HEK293 (cell line): ENCODE data around the gene EDEM2.
A peak's percentile ranks its signal among the peaks of the same experiment; 100 is the strongest.

Experiments
- GLIS1 ChIP-seq: fragments of 450-650 bp; formaldehyde crosslinking; IDR thresholded peaks from 2 replicates; pipeline ENCODE4 v1.5.1; 2016; ENCODE audit warnings: missing biosample characterization, missing genetic modification characterization
- PBX3 ChIP-seq: sonication (generic); formaldehyde crosslinking; IDR thresholded peaks from 2 replicates; pipeline ENCODE4 v1.8.1; 2022; ENCODE audit warnings: mild to moderate bottlenecking, moderate library complexity, missing genetic modification reagents
- YY1 ChIP-seq: fragments of 450-650 bp; formaldehyde crosslinking; IDR thresholded peaks from 2 replicates; pipeline ENCODE4 v1.5.1; 2018; ENCODE audit warnings: missing biosample characterization, missing genetic modification characterization
- ZBTB17 ChIP-seq: fragments of 450-650 bp; formaldehyde crosslinking; IDR thresholded peaks from 2 replicates; pipeline ENCODE4 v1.5.1; 2016; ENCODE audit warnings: missing biosample characterization, missing genetic modification characterization
- ZBTB7A ChIP-seq: fragments of 450-650 bp; formaldehyde crosslinking; IDR thresholded peaks from 2 replicates; pipeline ENCODE4 v1.5.1; 2016; ENCODE audit warnings: low read depth, missing biosample characterization, missing genetic modification characterization
- ZNF214 ChIP-seq: fragments of 450-650 bp; formaldehyde crosslinking; IDR thresholded peaks from 2 replicates; pipeline ENCODE4 v1.5.1; 2017; ENCODE audit warnings: missing biosample characterization, mild to moderate bottlenecking, missing genetic modification characterization, borderline replicate concordance
- ZNF239 ChIP-seq: fragments of 450-650 bp; formaldehyde crosslinking; IDR thresholded peaks from 2 replicates; pipeline ENCODE4 v1.5.1; 2016; ENCODE audit warnings: missing biosample characterization, missing genetic modification characterization
- ZNF398 ChIP-seq: fragments of 450-650 bp; formaldehyde crosslinking; IDR thresholded peaks from 2 replicates; pipeline ENCODE4 v1.5.1; 2017; ENCODE audit warnings: missing biosample characterization, missing genetic modification characterization
- ZNF677 ChIP-seq: fragments of 450-650 bp; IDR thresholded peaks from 2 replicates; pipeline ENCODE4 v1.5.0; 2018; ENCODE audit warnings: missing biosample characterization, mild to moderate bottlenecking, missing genetic modification characterization, moderate library complexity
- TF ChIP-seq, protein P1 (sequence below): fragments of 450-650 bp; formaldehyde crosslinking; IDR thresholded peaks from 2 replicates; pipeline ENCODE4 v1.5.1; 2016; ENCODE audit warnings: missing biosample characterization, missing genetic modification characterization
- TF ChIP-seq, protein P2 (sequence below): fragments of 450-650 bp; formaldehyde crosslinking; IDR thresholded peaks from 2 replicates; pipeline ENCODE4 v1.5.1; 2016; ENCODE audit warnings: missing biosample characterization, missing genetic modification characterization
- TF ChIP-seq, protein P3 (sequence below): fragments of 450-650 bp; formaldehyde crosslinking; IDR thresholded peaks from 2 replicates; pipeline ENCODE4 v1.5.1; 2017; ENCODE audit warnings: missing biosample characterization, mild to moderate bottlenecking, missing genetic modification characterization, moderate library complexity

DNA sequence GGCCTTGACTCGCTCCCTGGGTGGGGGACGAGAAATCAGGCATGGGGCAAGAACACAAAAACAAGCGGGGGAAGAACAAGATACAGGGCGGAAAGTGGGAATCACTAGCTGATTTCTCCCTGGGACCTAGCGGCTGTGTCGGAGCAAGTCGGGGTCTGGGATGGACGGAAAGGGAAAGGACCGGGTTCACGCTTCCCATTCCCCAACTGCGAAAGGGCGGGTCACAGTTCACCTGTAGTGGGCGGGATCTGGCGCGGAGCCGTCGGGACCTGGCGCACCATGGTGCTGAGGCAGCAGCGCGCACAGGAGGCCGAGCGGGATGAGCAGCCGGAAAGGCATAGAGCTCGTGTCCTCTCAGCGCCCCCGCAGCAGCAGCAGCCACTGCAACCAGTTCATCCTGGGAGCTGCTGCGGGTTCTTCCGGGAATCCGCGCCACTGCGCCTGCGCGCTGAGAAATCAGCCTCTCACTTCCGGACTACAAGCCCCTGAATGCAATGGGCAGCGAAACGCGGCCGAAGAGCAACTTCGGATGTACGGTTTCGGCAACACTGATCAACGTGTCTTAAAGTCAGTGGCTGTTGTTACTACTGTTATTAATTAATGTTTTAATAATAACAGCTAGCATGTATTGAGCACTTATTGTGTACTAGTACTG, at the start of gene EDEM2:
- TF ChIP-seq ZNF677: no peak
- TF ChIP-seq ZBTB7A (tag by site-specific recombination): 0 out of 2 replicates have a peak, but pooled peaks have one; percentile 28
- TF ChIP-seq, protein P1, sequence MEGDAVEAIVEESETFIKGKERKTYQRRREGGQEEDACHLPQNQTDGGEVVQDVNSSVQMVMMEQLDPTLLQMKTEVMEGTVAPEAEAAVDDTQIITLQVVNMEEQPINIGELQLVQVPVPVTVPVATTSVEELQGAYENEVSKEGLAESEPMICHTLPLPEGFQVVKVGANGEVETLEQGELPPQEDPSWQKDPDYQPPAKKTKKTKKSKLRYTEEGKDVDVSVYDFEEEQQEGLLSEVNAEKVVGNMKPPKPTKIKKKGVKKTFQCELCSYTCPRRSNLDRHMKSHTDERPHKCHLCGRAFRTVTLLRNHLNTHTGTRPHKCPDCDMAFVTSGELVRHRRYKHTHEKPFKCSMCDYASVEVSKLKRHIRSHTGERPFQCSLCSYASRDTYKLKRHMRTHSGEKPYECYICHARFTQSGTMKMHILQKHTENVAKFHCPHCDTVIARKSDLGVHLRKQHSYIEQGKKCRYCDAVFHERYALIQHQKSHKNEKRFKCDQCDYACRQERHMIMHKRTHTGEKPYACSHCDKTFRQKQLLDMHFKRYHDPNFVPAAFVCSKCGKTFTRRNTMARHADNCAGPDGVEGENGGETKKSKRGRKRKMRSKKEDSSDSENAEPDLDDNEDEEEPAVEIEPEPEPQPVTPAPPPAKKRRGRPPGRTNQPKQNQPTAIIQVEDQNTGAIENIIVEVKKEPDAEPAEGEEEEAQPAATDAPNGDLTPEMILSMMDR (tag by site-specific recombination): peak; percentile 80
- no peak for TF ChIP-seq ZNF398 (tag by site-specific recombination)
- TF ChIP-seq GLIS1 (tag by site-specific recombination): peak; percentile 39
- 0 out of 2 replicates have a peak, but pooled peaks have one; percentile 50 for TF ChIP-seq PBX3 (CRISPR knock-in tag)
- no peak; the same call in 1 of the 2 replicates for TF ChIP-seq YY1 (tag by site-specific recombination)
- TF ChIP-seq, protein P2, sequence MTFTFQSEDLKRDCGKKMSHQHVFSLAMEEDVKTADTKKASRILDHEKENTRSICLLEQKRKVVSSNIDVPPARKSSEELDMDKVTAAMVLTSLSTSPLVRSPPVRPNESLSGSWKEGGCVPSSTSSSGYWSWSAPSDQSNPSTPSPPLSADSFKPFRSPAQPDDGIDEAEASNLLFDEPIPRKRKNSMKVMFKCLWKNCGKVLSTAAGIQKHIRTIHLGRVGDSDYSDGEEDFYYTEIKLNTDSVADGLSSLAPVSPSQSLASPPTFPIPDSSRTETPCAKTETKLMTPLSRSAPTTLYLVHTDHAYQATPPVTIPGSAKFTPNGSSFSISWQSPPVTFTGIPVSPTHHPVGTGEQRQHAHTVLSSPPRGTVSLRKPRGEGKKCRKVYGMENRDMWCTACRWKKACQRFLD: no peak
- TF ChIP-seq, protein P3, sequence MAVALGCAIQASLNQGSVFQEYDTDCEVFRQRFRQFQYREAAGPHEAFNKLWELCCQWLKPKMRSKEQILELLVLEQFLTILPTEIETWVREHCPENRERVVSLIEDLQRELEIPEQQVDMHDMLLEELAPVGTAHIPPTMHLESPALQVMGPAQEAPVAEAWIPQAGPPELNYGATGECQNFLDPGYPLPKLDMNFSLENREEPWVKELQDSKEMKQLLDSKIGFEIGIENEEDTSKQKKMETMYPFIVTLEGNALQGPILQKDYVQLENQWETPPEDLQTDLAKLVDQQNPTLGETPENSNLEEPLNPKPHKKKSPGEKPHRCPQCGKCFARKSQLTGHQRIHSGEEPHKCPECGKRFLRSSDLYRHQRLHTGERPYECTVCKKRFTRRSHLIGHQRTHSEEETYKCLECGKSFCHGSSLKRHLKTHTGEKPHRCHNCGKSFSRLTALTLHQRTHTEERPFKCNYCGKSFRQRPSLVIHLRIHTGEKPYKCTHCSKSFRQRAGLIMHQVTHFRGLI (tag by site-specific recombination): no peak
- TF ChIP-seq ZNF214: no peak
- TF ChIP-seq ZBTB17 (tag by site-specific recombination): peak; percentile 99
- TF ChIP-seq ZNF239 (tag by site-specific recombination): no peak
